ENCODE measurements around the gene AP3S1.
"Not testable (repeated sequence)": the region's sequence is repeated elsewhere in the genome, so short reads cannot be mapped to it uniquely, and the experiment has no call there.

The AP3S1 gene

DNA sequence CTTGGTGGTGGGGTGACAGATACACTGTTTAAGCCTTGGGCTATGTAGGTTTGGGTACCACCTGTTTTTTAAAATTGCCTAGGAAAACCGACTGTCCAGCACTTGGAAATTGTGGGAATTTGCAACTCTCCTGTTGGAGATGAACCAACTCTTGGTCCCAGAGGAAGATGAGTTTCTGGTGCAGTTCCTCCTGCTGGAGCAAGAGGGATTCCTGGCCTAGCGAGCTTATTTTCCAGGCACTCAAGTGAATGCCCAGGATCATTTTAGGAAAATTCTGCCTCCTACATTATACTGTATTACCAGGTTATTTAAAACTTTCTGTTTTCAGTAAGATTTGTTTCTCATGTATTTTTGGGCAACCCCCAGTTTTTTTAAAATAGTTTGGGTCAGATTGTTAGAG lies 33.7 kb downstream of the AP3S1 start:
- no peak for DNase-seq

DNA sequence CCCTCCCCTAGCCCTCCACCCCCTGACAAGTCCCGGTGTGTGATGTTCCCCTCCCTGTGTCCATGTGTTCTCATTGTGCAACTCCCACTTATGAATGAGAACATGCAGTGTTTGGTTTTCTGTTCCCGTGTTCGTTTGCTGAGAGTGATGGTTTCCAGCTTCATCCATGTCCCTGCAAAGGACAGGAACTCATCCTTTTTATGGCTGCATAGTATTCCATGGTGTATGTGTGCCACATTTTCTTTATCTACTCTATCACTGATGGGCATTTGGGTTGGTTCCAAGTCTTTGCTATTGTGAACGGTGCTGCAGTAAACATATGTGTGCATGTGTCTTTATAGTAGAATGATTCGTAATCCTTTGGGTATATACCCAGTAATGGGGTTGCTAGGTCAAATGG lies 35.6 kb downstream of the AP3S1 start:
- DNase-seq = not testable (repeated sequence)

DNA sequence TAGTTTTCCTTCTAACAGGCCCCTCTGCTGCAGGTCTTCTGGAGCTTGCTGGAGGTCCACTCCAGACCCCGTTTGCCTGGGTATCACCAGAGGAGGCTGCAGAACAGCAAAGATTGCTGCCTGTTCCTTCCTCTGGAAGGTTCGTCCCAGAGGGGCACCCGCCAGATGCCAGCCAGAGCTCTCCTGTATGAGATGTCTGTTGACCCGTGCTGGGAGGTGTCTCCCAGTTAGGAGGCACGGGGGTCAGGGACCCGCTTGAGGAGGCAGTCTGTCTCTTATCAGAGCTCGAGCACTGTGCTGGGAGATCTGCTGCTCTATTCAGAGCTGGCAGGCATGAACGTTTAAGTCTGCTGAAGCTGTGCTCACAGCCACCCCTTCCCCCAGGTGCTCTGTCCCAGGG lies 40.7 kb downstream of the AP3S1 start:
- not testable (repeated sequence) for DNase-seq

DNA sequence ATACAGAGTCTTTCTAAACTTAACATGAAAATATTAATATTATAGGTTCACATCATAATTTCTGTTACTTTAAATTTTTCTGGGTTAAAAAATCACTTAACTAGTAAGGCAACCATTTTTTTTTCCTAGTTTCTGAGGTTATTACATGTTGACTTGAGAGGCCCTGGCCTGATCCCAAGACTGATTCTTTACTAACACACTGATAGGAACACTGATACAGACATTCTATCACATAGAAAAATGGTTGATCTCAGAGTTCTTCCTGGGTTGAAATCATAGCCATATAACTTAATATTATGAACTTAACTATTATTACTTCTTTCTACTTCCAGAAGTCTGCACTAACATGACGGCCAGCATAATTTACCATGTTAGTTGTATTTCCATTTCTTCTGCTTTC lies 43.0 kb downstream of the AP3S1 start:
- DNase-seq = no peak

GRCh38 chr5:115885208-115885607 lies 43.5 kb downstream of the AP3S1 start:
- DNase-seq = not testable (repeated sequence)

DNA sequence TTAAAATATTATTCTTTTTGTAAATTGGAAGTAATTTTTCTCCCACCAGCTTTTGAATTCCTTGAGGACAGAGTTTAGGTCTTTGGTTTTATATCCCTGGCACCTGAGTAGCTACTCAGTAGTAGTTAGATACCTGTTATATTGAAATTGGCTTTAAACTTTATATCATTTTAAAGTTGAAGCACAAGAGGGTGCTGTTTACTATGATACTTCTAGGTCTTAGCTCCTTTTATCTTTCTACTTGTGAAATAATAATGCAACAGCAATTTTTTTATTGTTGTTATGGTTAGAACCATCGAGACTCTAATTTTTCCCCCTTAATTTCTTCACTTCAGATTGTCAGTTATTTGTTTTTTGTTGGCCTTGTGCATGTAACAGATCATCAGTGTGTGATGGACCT lies 46.3 kb downstream of the AP3S1 start:
- no peak for DNase-seq

- no peak for DNase-seq
Measured at GRCh38 chr5:115892021-115892420, 50.3 kb downstream of the AP3S1 start.

- DNase-seq = no peak
Measured at GRCh38 chr5:115894342-115894741, 52.6 kb downstream of the AP3S1 start.

GRCh38 chr5:115895821-115896220 lies 54.1 kb downstream of the AP3S1 start:
- DNase-seq = no peak

DNA sequence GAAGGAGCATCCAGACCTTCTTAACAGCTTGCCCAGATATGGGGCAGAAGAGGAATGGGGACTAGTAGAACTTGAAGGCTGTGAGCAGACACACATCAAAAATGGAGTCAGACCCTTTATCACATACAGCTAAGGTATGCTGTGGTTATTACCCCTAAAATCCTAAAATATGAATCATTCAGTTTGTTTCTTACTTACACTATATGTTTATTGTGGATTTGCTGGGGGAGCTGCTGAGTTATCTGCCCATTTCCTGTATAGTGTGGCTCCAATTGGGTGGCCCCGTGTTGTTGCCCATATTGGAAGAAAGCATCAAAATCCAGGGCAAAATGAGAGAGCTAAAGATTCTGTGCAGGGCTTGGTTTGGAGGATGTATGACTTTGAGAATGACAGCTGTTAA lies 56.9 kb downstream of the AP3S1 start:
- no peak for DNase-seq

DNA sequence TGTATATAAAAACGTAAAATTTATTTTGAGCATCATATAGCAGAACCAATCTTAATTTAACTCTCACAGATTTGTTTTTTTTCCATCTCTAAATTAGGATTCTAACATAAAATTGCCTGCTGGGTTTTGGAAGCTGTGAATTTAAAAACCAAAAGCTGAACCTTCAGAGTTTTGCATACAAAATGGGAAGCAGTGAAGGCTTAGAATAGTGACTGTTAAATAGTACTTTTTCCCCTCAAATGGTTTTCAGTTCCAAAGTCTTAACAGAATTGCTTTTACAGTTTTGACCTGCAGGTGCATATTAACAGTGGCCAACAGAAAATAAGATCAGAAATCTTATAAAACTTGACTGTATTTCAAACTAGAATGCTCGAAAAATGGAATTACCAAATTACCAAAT lies 65.4 kb downstream of the AP3S1 start:
- DNase-seq = no peak

DNA sequence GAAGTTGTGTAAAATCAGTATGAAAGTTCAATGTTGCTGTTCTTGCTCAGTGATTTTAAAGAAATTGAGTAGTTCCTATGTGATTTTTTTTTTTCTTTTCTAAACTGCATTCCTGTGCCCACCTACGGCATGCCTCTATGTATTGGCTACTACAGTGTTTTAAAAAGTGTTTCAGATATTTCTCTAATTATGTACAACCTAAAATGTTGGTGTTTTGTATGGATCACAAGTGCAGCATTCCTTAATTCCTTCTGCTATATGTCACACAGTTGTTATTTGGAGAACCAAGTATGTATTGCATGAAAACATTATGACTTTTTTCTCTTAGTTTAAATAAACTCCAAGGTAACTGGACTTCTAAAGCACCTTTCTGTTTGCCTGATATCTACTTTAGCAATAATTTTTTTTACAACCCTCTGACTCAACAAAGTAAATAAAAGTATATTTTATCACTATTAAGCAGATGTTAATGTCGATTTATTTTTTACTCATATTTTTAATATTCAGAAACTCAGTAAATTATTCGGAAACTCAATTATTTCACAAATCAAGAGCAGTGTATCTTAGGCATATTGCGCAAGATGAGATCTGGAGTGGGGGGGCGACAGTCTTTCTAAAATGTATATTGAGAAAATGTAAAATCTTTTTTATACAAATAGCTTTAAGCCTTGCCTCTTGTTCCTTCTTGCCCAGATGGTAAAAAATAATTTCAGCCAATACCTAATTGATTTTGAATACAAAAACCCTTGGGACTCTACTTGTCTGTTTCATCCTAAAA lies 72.1 kb downstream of the AP3S1 start:
- DNase-seq = not testable (repeated sequence)

DNA sequence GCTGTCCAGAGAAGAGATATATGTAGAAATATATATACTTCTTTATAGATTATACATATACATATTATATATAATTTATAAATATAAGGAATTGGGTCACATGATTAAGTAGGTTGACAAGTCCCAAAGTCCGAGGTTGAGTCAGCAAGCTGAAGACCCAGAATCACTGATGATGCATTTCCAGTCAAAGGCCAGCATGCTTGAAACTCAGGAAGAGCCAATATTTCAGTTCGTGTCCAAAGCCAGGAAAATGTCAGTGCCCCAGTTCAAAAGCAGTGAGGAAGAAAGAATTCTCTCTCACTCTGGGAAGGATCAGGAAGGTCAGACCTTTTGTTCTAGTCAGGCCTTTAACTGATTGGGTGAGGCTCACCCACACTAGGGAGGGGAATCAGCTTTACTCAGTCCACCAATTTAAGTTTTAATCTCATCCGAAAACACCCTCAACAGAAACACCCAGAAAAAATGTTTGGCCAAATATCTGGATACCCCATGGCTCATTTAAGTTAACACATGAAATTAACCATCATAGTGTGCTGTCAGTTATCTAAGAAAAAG lies 78.5 kb downstream of the AP3S1 start:
- DNase-seq = no peak

- not testable (repeated sequence) for DNase-seq
Measured at GRCh38 chr5:115928578-115929407, 87.1 kb downstream of the AP3S1 start.

DNA sequence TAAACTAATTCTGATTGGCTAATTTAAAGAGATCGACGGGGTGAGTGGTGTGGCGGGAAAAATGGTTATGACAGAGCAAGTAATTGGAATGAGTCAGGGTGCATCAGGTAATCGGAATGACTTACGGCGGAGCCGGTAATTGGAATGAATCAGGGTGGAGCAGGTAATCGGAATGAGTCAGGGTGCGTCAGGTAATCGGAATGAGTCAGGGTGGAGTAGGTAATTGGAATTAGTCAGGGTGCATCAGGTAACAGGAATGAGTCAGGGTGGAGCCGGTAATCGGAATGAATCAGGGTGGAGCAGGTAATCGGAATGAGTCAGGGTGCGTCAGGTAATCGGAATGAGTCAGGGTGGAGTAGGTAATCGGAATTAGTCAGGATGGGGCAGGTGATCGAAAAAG lies 88.4 kb downstream of the AP3S1 start:
- not testable (repeated sequence) for DNase-seq

- DNase-seq = no peak
Measured at GRCh38 chr5:115930630-115931337, 89.0 kb downstream of the AP3S1 start.

DNA sequence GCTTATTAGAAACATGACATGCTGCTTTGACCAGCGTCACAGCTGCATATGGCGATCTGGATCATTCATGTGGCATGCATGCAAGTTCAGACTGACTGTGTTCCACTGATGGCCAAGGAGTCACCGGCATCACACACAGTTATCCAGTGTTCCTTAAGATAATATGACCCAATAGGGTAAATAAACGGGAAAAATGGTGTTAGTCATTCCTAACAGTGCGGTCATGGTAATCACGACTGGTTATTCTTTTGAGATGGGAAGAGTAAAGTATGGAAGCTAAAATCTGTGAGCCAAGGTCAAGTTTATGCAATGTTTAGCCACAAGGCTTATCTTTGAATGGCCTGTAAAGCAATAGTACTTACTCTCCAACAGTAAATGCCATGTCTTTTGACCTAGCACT lies 91.3 kb downstream of the AP3S1 start:
- no peak for DNase-seq

DNA sequence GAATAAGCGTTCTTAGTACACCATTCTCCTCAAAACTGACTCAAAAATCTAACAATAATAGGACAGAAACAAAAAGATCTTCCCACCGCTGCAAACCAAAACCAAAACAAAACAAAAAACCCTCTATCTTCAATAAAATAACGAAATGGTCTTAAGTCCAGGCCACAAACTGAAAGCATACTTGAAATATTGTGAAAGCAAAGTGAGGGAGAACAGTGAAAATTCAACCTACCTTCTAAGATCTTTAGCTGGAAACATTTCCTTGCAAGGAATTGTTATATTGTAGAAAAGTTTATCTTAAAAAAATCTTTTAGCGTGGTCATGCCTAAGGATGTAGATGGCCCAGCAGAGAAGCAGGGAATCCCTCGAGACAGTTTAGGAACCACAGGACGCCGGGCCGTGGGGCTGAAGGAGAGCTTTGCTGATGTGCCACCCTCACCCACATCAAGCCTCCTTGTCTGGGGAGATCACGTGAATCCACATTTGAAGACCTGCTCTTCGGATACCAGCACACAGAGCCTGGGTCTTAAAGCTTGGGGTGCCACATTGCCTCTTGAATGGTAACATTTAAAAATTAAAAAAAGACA lies 92.7 kb downstream of the AP3S1 start:
- no peak for DNase-seq

DNA sequence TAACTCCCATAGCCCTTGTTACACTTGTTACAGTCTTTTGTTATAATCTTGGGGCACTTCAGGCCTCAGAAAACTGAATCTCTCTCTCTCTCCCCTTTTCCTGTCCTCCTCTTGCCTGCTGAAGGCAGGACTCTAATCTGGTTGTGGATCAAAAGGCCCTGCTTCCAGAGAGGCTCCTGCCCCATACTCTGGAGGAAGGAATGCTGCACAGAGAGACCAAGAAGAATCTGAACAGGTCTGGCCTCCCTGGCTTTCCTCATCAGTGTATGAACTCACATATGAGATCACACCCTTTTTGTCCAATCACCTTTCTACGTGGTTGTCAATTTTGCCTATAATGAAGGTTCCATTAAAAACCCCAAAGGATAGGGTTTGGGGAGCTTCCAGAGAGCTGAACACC lies 94.3 kb downstream of the AP3S1 start:
- no peak for DNase-seq

DNA sequence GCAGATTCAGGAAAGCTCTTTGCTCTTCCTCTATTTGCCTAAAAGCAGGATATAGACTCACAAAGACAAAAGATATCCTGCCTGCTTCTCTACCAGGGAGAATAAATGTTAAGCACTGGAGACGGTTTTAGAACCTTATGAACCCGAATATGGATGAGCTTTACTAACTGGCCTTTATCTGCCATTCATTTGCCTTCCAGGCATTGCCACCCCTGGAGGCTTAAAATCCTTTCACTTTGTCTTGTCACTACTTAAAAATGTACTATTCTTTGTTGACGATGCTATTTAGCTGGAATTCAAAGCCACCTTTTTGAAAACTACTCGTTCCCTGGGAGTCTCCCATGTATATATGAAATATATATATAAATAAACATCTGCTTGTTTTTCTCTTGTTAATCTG lies 97.3 kb downstream of the AP3S1 start:
- no peak for DNase-seq

- DNase-seq = no peak
Measured at GRCh38 chr5:115940080-115940810, 98.5 kb downstream of the AP3S1 start.

DNA sequence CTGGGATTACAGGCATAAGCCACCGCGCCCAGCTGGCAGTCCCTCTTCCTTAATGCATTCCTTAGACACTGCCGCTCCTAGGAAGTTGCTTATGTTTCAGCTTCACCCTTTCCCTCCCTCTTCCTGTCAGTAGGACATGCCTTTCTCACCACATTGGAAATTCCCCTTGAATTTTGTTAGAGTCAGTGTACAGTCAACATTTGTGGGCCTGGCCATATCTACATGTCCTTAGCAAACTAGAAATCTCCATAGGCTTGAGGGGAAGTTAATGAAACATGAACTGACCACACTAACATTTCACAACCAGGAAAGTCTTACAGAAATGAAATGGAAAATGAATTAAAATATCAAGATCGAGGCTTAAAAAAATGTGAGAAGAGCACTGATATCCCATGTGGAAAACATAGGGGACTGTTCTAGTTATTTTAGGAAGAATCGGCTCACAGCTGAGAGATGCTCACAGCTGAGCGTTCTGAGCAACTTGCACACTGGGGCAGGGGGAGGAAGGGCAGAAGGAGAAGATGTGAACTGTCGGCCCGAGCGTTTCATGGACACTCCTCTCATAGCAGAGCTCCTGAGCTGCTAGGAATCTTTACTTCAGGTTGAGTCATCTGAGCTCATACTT lies 99.4 kb downstream of the AP3S1 start:
- no peak for DNase-seq
